H9 (cell line): Measurements from ENCODE around the gene KCNAB1. TPM values are rescaled to one million over a fixed set of nuclear protein-coding genes. Genes with fewer than 3 reads are reported as not detected.

Experiments
- DNase-seq: peaks from one replicate; pipeline ENCODE4 v3.0.0-alpha.2; 2017
- H2AFZ ChIP-seq: one replicate; pipeline ENCODE4 v1.6.1; 2013; ENCODE audit warnings: mild to moderate bottlenecking, low read length, control low read depth, moderate library complexity
- H2AK5ac ChIP-seq: 2 replicates; pipeline ENCODE4 v1.6.1; 2013; ENCODE audit warnings: low read length, control low read depth, mixed read lengths; ENCODE audit not compliant: insufficient read length
- H2BK120ac ChIP-seq: one replicate; pipeline ENCODE4 v1.6.1; 2013; ENCODE audit warnings: low read depth, mild to moderate bottlenecking, low read length, control low read depth, inconsistent platforms; ENCODE audit not compliant: poor library complexity, severe bottlenecking
- H2BK12ac ChIP-seq: 2 replicates; pipeline ENCODE4 v1.6.1; 2013; ENCODE audit warnings: low read length, control low read depth, mixed read lengths, low read depth; ENCODE audit not compliant: insufficient read length
- H2BK15ac ChIP-seq: 2 replicates; pipeline ENCODE4 v1.6.1; 2013; ENCODE audit warnings: low read depth, low read length, control low read depth
- H2BK20ac ChIP-seq: one replicate; pipeline ENCODE4 v1.6.1; 2013; ENCODE audit warnings: low read depth, mild to moderate bottlenecking, low read length, control low read depth, inconsistent platforms; ENCODE audit not compliant: poor library complexity, severe bottlenecking
- H2BK5ac ChIP-seq: 2 replicates; pipeline ENCODE4 v1.6.1; 2013; ENCODE audit warnings: low read length, control low read depth, mixed read lengths; ENCODE audit not compliant: insufficient read length
- H3K14ac ChIP-seq: 2 replicates; pipeline ENCODE4 v1.6.1; 2013; ENCODE audit warnings: low read length, control low read depth; ENCODE audit not compliant: insufficient read depth
- H3K18ac ChIP-seq: 2 replicates; pipeline ENCODE4 v1.6.1; 2013; ENCODE audit warnings: low read depth, mild to moderate bottlenecking, mixed read lengths, low read length, control low read depth; ENCODE audit not compliant: insufficient read length
- H3K23ac ChIP-seq: 2 replicates; pipeline ENCODE4 v1.6.1; 2013; ENCODE audit warnings: low read length, control low read depth, mixed read lengths, low read depth; ENCODE audit not compliant: insufficient read length
- H3K23me2 ChIP-seq: 2 replicates; pipeline ENCODE4 v1.6.1; 2013; ENCODE audit warnings: low read depth, mild to moderate bottlenecking, mixed read lengths, low read length, control low read depth; ENCODE audit not compliant: insufficient read length, poor library complexity, severe bottlenecking
- H3K27ac ChIP-seq: 2 replicates; pipeline ENCODE4 v1.5.1; 2013; ENCODE audit warnings: low read length, control low read depth, mixed read lengths, low read depth; ENCODE audit not compliant: insufficient read length
- H3K27me3 ChIP-seq: 2 replicates; pipeline ENCODE4 v1.6.1; 2013; ENCODE audit warnings: low read length, control low read depth, inconsistent platforms; ENCODE audit not compliant: insufficient read depth
- H3K4ac ChIP-seq: 2 replicates; pipeline ENCODE4 v1.6.1; 2013; ENCODE audit warnings: low read depth, mild to moderate bottlenecking, control low read depth, inconsistent platforms, low read length, moderate library complexity
- H3K4me1 ChIP-seq: 2 replicates; pipeline ENCODE4 v1.6.1; 2013; ENCODE audit warnings: low read length, control low read depth, inconsistent platforms; ENCODE audit not compliant: insufficient read depth
- H3K4me2 ChIP-seq: 2 replicates; pipeline ENCODE4 v1.6.1; 2013; ENCODE audit warnings: low read length, control low read depth, mixed read lengths; ENCODE audit not compliant: insufficient read length, insufficient read depth
- H3K56ac ChIP-seq: 2 replicates; pipeline ENCODE4 v1.6.1; 2013; ENCODE audit warnings: low read depth, mild to moderate bottlenecking, mixed read lengths, low read length, control low read depth; ENCODE audit not compliant: insufficient read length
- H3K79me1 ChIP-seq: 2 replicates; pipeline ENCODE4 v1.6.1; 2013; ENCODE audit warnings: low read depth, mild to moderate bottlenecking, moderate library complexity, low read length, control low read depth, inconsistent platforms; ENCODE audit not compliant: insufficient read depth, poor library complexity, severe bottlenecking
- H3K79me2 ChIP-seq: 2 replicates; pipeline ENCODE4 v1.6.1; 2013; ENCODE audit warnings: low read length, control low read depth, inconsistent platforms; ENCODE audit not compliant: insufficient read depth
- H3K9ac ChIP-seq: 2 replicates; pipeline ENCODE4 v1.6.1; 2013; ENCODE audit warnings: low read length, control low read depth, mixed read lengths; ENCODE audit not compliant: insufficient read length; ENCODE audit errors: extremely low read depth
- H3K9me3 ChIP-seq: one replicate; pipeline ENCODE4 v1.6.1; 2013; ENCODE audit warnings: low read depth, low read length, inconsistent platforms; ENCODE audit not compliant: control insufficient read depth
- H3T11ph ChIP-seq: one replicate; pipeline ENCODE4 v1.6.1; 2013; ENCODE audit warnings: mild to moderate bottlenecking, low read length, control low read depth, inconsistent platforms
- H4K20me1 ChIP-seq: one replicate; pipeline ENCODE4 v1.6.1; 2013; ENCODE audit not compliant: control insufficient read depth, insufficient read length, insufficient read depth
- H4K5ac ChIP-seq: 2 replicates; pipeline ENCODE4 v1.6.1; 2013; ENCODE audit warnings: low read depth, mild to moderate bottlenecking, mixed read lengths, low read length, control low read depth; ENCODE audit not compliant: insufficient read length
- H4K8ac ChIP-seq: replicated peaks from 2 replicates; pipeline ENCODE4 v1.6.1; 2013; ENCODE audit warnings: low read length, control low read depth, mixed read lengths, low read depth; ENCODE audit not compliant: insufficient read length
- H4K91ac ChIP-seq: 2 replicates; pipeline ENCODE4 v1.6.1; 2013; ENCODE audit warnings: low read depth, mild to moderate bottlenecking, moderate library complexity, mixed read lengths, low read length, control low read depth; ENCODE audit not compliant: insufficient read length
- H3K27ac Mint-ChIP-seq, 3 experiments: 2 replicates in 2 of 3; 3 replicates in 1 of 3; pipeline ENCODE4 v1.8.0; 2020 to 2021; ENCODE audit warnings: mixed read lengths in 3 of 3, mild to moderate bottlenecking in 1 of 3, moderate library complexity in 1 of 3
- H3K27me3 Mint-ChIP-seq: 2 replicates; pipeline ENCODE4 v1.8.0; 2021; ENCODE audit warnings: low read depth, mild to moderate bottlenecking, moderate library complexity, mixed read lengths
- H3K36me3 Mint-ChIP-seq, 3 experiments: 2 replicates in 2 of 3; 3 replicates in 1 of 3; pipeline ENCODE4 v1.8.0; 2020 to 2021; ENCODE audit warnings: low read depth in 3 of 3, mixed read lengths in 3 of 3; ENCODE audit not compliant: insufficient read depth in 1 of 3
- H3K4me1 Mint-ChIP-seq, 2 experiments: 2 replicates each; pipeline ENCODE4 v1.8.0; 2020; ENCODE audit warnings: mixed read lengths in 2 of 2
- H3K4me3 Mint-ChIP-seq, 2 experiments: 2 replicates in 1 of 2; 3 replicates in 1 of 2; pipeline ENCODE4 v1.8.0; 2020 to 2021; ENCODE audit warnings: mild to moderate bottlenecking in 2 of 2, mixed read lengths in 2 of 2, moderate library complexity in 1 of 2
- H3K9me3 Mint-ChIP-seq, 2 experiments: 2 replicates in 1 of 2; 3 replicates in 1 of 2; pipeline ENCODE4 v1.8.0; 2020; ENCODE audit warnings: mild to moderate bottlenecking in 2 of 2, mixed read lengths in 2 of 2, moderate library complexity in 1 of 2
- WGBS: extraction: QIAGEN DNeasy Blood & Tissue Kit; methylation state at CpG from one replicate; pipeline ENCODE4 v1.1.7; 2013; ENCODE audit warnings: missing lambda C conversion rate, low lambda C conversion rate, mixed read lengths; ENCODE audit not compliant: insufficient read length; ENCODE audit errors: extremely low coverage; 5-methylcytosine and 5-hydroxymethylcytosine counted together
- total RNA-seq: library from RNA; stranded (reverse); gene quantifications from 2 replicates; pipeline ENCODE4 v1.2.1, GENCODE V29; 2021
- TF ChIP-seq, protein P1 (sequence below): fragments of 200-600 bp; sonication (generic); conservative IDR thresholded peaks from 3 replicates; pipeline ENCODE4 v1.8.0; 2021; ENCODE audit warnings: antibody characterized with exemption, mild to moderate bottlenecking

The KCNAB1 gene
- total RNA-seq, 1 experiment from 2014 or later: 3.7 TPM

DNA sequence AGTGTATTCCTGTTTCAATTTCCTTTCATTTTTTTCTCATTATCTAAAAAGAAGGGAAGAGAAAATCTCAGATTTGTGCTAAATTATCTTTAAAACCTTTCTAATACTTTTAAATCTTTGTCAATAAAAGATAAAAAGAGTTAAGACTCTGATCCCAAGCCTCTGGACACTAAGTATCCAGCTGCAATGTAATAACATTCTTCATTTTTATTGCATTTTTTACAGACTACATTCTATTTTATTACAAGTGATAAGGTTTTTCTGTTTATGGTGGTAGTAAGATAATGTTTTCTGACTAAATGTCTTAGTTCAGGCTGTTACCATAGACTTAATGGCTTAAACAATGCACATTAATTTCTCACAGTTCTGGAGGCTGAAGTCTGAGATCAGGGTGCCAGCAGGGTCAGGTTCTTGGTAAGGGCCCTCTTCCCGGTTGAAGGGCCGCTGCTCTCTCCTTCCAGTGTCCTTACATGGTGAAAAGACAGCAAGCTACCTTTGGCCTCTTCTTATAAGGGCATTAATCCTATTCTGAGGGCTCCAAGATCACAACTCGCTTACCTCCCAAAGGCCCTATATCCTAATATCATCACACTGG lies 19.7 kb downstream of the KCNAB1 start:
- Histone ChIP-seq H3K79me2 (no peaks in the 10 kb centered on the region), H2AK5ac (no peak overlapping the region), H4K8ac (no peak overlapping the region), H3K9ac (no peak overlapping the region), H3K79me1 (no peaks in the 10 kb centered on the region), H2BK5ac (no peak overlapping the region), H3K4me2 (no peak overlapping the region), H3T11ph (no peak overlapping the region), H2BK20ac (no peak overlapping the region), H2BK120ac (no peak overlapping the region), H3K23ac (no peak overlapping the region), H3K27me3 (no peaks in the 10 kb centered on the region), H2AFZ (no peak overlapping the region), H3K4me1 (no peaks in the 10 kb centered on the region), H3K14ac (no peak overlapping the region), H2BK12ac (no peak overlapping the region), H4K5ac (no peak overlapping the region), H4K20me1 (no peaks in the 10 kb centered on the region), H4K91ac (no peak overlapping the region), H3K9me3 (no peaks in the 10 kb centered on the region), H2BK15ac (no peak overlapping the region), H3K56ac (no peak overlapping the region), H3K27ac (no peak overlapping the region), H3K18ac (no peak overlapping the region), H3K4ac (no peak overlapping the region), H3K23me2 (no peaks in the 10 kb centered on the region)
- no peaks in the 10 kb centered on the region for H3K9me3 Mint-ChIP-seq
- H3K36me3 Mint-ChIP-seq: no peaks in the 10 kb centered on the region
- no peak overlapping the region for H3K4me3 Mint-ChIP-seq
- H3K27ac Mint-ChIP-seq: no peak overlapping the region
- no peaks in the 10 kb centered on the region for H3K4me1 Mint-ChIP-seq
- TF ChIP-seq, protein P1, sequence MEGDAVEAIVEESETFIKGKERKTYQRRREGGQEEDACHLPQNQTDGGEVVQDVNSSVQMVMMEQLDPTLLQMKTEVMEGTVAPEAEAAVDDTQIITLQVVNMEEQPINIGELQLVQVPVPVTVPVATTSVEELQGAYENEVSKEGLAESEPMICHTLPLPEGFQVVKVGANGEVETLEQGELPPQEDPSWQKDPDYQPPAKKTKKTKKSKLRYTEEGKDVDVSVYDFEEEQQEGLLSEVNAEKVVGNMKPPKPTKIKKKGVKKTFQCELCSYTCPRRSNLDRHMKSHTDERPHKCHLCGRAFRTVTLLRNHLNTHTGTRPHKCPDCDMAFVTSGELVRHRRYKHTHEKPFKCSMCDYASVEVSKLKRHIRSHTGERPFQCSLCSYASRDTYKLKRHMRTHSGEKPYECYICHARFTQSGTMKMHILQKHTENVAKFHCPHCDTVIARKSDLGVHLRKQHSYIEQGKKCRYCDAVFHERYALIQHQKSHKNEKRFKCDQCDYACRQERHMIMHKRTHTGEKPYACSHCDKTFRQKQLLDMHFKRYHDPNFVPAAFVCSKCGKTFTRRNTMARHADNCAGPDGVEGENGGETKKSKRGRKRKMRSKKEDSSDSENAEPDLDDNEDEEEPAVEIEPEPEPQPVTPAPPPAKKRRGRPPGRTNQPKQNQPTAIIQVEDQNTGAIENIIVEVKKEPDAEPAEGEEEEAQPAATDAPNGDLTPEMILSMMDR: no peak
- H3K27me3 Mint-ChIP-seq: no peaks in the 10 kb centered on the region
- no peak for DNase-seq
- WGBS: no CpG with 5 or more reads among the region's 3 CpGs
